Uterus (tissue), 4 donors: Measurements from ENCODE around the gene ZNF771. TPM values are rescaled to one million over a fixed set of nuclear protein-coding genes. Genes with fewer than 3 reads are reported as not detected.

Source experiments
- DNase-seq, 2 donors: peaks; one replicate each; pipeline ENCODE4 v3.0.0-alpha.2; 2019 to 2020
- H3K27ac ChIP-seq, 2 donors: fragments of 200-600 bp; sonication (generic); 1 replicate in 1 of 2; 2 replicates in 1 of 2; pipeline ENCODE4 v1.5.1; 2016 to 2018
- H3K27me3 ChIP-seq, 2 donors: fragments of 200-600 bp; sonication (generic); one replicate each; pipeline ENCODE4 v1.5.1; 2018 to 2019; ENCODE audit warnings: control low read depth in 1 of 2
- H3K36me3 ChIP-seq, 2 donors: fragments of 200-600 bp; sonication (generic); one replicate each; pipeline ENCODE4 v1.5.1; 2019; ENCODE audit warnings: control low read depth in 1 of 2
- H3K4me1 ChIP-seq, 2 donors: fragments of 200-600 bp; sonication (generic); one replicate each; pipeline ENCODE4 v1.5.1; 2018 to 2019; ENCODE audit warnings: control low read depth in 1 of 2
- H3K4me3 ChIP-seq, 2 donors: fragments of 200-600 bp; sonication (generic); 1 replicate in 1 of 2; 2 replicates in 1 of 2; pipeline ENCODE4 v1.5.1; 2018 to 2019; ENCODE audit warnings: mild to moderate bottlenecking in 1 of 2
- H3K9me3 ChIP-seq, 2 donors: fragments of 200-600 bp; sonication (generic); one replicate each; pipeline ENCODE4 v1.5.1; 2019; ENCODE audit warnings: control low read depth in 1 of 2
- CTCF ChIP-seq, 4 experiments: fragments of 200-600 bp in 2 of 4; fragments of 450-650 bp in 2 of 4; sonication (generic) in 2 of 4; IDR thresholded peaks; one replicate each; pipeline ENCODE4 v1.5.1; 2016 to 2019; ENCODE audit warnings: antibody characterized with exemption in 4 of 4, mild to moderate bottlenecking in 2 of 4, moderate library complexity in 1 of 4
- POLR2A ChIP-seq, 2 donors: fragments of 450-650 bp; IDR thresholded peaks; one replicate each; pipeline ENCODE4 v1.6.1; 2016; ENCODE audit warnings: antibody characterized with exemption in 2 of 2, mild to moderate bottlenecking in 1 of 2, moderate library complexity in 1 of 2
- intact Hi-C: fragments of 100-400 bp; cut with DNase I; formaldehyde crosslinking; loops from one replicate; pipeline ENCODE4 v1.15.1; 2023; ENCODE audit warnings: low total_unique reads
- total RNA-seq, 4 donors: library from RNA; depleted of rRNA in 3 of 4; stranded (reverse); fragments of >200 nt in 3 of 4; gene quantifications; one replicate each; pipeline versions ENCODE4 v1.1.0 to v1.2.4, GENCODE V29; 2014 to 2023
- donor health status: DM: yes; HTN: yes; CAD: no.

Gene ZNF771
- total RNA-seq, 4 donors from 2014 or later = 12.2 to 75.3 (median 25.6) TPM

DNA sequence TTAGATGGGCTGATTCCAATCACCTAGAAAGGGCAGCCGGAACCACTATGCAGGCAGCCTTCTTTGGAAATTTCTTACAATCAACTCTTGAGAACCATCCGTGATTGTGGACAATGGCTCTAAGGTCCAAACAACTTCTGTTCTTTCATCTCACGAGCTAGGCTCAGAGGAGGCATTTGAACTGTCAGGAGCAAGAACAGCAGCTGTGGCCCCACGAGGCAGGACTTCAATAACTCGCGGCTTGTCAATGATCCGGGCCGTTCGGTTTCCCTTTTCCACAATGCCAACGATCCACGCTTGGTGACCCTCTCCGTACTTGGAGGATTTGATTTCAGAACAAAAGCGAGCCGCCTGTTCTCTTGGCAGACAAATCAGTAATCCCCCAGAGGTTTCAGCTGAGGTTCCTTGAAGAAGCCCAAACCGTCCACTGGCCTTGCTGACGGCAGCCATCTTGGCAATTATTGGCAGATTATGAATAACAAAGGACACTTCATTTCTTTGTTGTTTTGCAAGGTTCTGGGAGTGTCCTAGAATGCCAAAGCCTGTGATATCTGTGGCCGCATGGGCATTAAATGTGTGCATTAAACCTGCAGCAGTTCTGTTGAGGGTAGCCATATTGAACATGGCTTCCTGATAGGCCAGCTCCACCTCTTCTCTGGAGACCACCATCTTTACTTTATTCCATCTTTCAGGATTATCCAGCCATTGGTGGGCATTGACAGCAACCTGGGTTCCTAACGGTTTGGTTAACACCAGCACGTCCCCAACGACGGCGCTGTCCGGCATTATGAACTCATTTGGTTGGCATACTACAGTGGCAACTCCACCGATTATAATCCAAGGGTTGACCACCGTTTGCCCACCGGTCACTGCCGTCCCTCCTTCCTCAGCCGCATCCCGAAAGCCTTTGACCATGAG is 37.1 kb downstream of the ZNF771 start:
- Histone ChIP-seq H3K9me3 (no peaks in the 10 kb centered on the region), H3K27ac (peak overlapping the region; percentile 92 to 93), H3K27me3 (no peaks in the 10 kb centered on the region), H3K36me3 (no peaks in the 10 kb centered on the region), H3K4me3 (peak overlapping the region; percentile 91 to 96), H3K4me1 (no peaks in the 10 kb centered on the region)
- TF ChIP-seq POLR2A (IDR thresholded peaks at IDR 0.05) = no peak
- no peak for TF ChIP-seq CTCF (IDR thresholded peaks at IDR 0.05)
- intact Hi-C loops = no loop called here
- DNase-seq = no peak

DNA sequence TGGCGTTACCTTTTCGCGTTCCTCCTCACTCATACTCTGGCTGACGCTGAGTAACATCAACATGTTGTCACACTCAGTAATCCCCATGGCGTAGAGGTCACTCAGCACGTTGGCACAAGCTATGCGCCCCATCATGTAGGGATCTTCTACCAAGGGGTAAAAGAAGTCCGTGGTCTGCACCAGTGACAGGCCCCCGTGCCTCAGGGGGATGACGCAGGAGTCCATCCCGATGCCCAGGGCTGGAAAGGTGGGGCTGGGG is 37.7 kb downstream of the ZNF771 start:
- Histone ChIP-seq H3K9me3 (no peaks in the 10 kb centered on the region), H3K27ac (peak overlapping the region; percentile 92 to 93), H3K4me1 (no peaks in the 10 kb centered on the region), H3K4me3 (peak overlapping the region; percentile 91 to 96), H3K36me3 (no peaks in the 10 kb centered on the region), H3K27me3 (no peaks in the 10 kb centered on the region)
- intact Hi-C loops = no loop called here
- no peak for TF ChIP-seq POLR2A (IDR thresholded peaks at IDR 0.05)
- no peak for TF ChIP-seq CTCF (IDR thresholded peaks at IDR 0.05)
- DNase-seq = no peak

DNA sequence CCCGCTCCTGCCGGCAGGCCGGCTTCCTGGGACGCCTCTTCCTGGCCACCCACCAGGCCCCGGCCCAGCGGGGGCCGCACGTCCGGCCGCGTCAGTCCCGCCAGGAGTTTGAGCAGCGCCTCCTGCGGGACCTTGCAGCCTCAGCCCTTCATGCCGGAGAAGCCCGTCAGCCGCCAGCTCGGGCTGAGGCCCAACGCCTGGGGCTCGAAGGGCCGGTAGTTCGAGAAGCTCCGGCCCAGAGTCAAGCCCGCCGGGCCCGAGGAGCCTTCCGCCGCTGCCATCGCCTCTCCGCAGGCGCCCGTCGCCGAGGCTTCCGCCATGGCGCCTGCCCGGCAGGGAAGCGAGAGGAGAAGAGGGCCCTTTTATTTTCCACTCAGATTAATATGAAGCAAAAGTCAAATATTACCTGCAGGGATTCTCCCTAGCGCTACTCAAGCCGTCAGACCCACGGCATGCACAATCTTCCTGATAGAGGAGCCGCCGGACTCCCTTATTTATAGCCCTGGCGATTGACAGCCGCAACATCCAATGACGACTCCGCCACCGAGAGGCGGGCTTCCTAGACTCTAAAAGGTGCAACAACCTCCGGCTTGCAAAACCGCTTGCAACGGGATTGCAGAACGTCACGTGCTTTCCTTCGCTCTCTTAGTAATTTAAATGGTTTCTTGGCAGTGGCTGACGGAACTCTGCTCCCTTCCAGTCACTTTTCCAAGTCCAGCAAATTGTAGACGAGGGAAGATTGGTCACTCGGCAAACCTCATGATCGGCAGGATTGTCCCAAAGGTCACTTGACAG is 38.2 kb downstream of the ZNF771 start, which contains the start of gene SEPHS2:
Gene SEPHS2, minus strand, starts transcription at position 467 of the 795 bp plus-strand sequence. Its CDS starts 147 bp downstream, at position 320.
- Histone ChIP-seq H3K27me3 (no peaks in the 10 kb centered on the region), H3K4me1 (no peaks in the 10 kb centered on the region), H3K4me3 (peak within 1 kb of the TSS; percentile 91 to 96), H3K27ac (peak within 1 kb of the TSS; percentile 92 to 93), H3K9me3 (no peaks in the 10 kb centered on the region), H3K36me3 (no peaks in the 10 kb centered on the region)
- intact Hi-C loops = no loop called here
- DNase-seq = peak; percentile 98 to 100
- TF ChIP-seq CTCF (IDR thresholded peaks at IDR 0.05) = peak; percentile 24 to 50 (median 31)
- peak; percentile 65 to 93 for TF ChIP-seq POLR2A (IDR thresholded peaks at IDR 0.05)

DNA sequence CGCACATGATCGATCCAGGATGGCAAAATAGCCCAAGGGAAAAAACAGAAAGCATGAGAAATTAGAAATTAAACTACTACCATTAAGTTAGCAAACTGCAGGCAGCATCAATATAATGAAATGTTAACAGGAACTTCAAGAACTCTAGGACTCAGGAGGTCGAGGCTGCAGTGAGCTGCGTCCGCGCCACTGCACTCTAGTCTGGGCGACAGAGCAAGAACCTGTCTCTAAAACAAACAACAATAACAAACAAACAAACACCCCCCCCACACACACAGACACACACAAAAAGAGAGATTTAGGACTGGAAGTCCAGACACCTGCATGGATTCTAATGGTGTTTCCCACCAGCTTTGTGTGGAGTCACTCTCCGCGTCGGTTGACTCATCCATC is 38.8 kb downstream of the ZNF771 start:
- intact Hi-C loops = no loop called here

More for the DNA sequence above, 38.8 kb downstream of the ZNF771 start:
- Histone ChIP-seq H3K9me3 (no peaks in the 10 kb centered on the region), H3K4me3 (peak overlapping the region; percentile 91 to 96), H3K27ac (peak overlapping the region; percentile 92 to 93), H3K4me1 (no peaks in the 10 kb centered on the region), H3K27me3 (no peaks in the 10 kb centered on the region), H3K36me3 (no peaks in the 10 kb centered on the region)
- DNase-seq = no peak
- TF ChIP-seq CTCF (IDR thresholded peaks at IDR 0.05) (no peak), POLR2A (IDR thresholded peaks at IDR 0.05) (no peak)
